Ramos (cell line): ENCODE measurements around the gene PPP1R1B.

Experiments
- in situ Hi-C: fragments of 300-500 bp; cut with MboI; formaldehyde crosslinking; loops from one replicate; pipeline ENCODE4 v1.14.3; 2022; ENCODE audit warnings: low sequenced_read_pairs; ENCODE audit not compliant: unreplicated experiment

Gene PPP1R1B

GRCh38 chr17:39664581-39665561, 38.1 kb downstream of the PPP1R1B start, which contains the start of gene TCAP:
Gene TCAP (plus strand): TSS chr17:39665349. CDS start chr17:39665360, 11 bp downstream.
- in situ Hi-C loops = no loop called here

- in situ Hi-C loops = no loop called here
Observed at GRCh38 chr17:39665642-39666224, 39.0 kb downstream of the PPP1R1B start.

- in situ Hi-C loops = no loop called here
Observed at GRCh38 chr17:39666231-39666600, 39.5 kb downstream of the PPP1R1B start.

- in situ Hi-C loops = no loop called here
Observed at GRCh38 chr17:39666601-39667261, 40.0 kb downstream of the PPP1R1B start.

DNA sequence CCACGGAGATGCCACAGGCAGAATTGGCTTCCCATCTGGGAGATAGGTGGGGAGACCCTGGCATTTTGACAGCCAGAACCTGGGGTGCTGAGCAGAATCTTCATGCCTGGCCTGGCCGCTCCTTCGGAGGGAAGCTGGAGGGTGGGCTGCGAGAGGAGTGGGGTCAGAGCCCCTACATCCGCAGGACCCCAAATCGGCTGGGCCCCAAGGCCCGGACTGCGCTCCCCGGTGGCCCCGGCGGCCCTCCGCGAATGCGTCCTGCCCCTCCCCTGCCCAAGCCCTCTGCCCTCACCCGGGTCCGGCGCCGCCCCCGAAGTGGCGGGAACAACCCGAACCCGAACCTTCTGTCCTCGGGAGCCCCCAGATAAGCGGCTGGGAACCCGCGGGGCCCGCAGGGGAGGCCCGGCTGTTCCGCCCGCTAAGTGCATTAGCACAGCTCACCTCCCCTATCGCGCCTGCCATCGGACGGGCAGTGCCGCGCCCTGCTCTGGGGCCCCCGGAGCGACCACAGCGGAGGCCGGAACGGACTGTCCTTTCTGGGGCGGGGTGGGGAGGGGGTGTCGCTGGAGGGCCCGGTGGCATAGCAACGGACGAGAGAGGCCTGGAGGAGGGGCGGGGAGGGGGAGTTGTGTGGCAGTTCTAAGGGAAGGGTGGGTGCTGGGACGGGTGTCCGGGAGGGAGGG, 40.7 kb downstream of the PPP1R1B start:
- in situ Hi-C loops = no loop called here

DNA sequence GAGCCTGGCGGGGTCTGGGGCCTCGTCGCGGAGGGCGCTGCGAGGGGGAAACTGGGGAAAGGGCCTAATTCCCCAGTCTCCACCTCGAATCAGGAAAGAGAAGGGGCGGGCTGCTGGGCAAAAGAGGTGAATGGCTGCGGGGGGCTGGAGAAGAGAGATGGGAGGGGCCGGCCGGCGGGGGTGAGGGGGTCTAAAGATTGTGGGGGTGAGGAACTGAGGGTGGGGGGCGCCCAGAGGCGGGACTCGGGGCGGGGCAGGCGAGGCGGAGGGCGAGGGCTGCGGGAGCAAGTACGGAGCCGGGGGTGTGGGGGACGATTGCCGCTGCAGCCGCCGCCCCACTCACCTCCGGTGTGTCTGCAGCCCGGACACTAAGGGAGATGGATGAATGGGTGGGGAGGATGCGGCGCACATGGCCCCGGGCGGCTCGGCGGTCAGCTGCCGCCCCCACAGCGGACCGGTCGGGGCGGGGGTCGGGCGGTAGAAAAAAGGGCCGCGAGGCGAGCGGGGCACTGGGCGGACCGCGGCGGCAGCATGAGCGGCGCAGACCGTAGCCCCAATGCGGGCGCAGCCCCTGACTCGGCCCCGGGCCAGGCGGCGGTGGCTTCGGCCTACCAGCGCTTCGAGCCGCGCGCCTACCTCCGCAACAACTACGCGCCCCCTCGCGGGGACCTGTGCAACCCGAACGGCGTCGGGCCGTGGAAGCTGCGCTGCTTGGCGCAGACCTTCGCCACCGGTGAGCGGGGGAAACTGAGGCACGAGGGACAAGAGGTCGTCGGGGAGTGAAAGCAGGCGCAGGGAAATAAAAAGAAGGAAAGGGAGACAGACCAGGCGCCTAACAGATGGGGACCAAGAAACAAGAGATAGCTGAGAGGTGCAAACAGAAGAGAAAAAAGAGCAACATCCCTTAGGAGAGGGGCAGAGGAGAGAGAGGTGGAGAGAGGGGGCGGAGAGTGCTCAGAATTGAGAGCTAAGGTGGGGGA, 41.5 kb downstream of the PPP1R1B start, which contains the start of gene PNMT:
Gene PNMT, plus strand, starts transcription at position 509 of the 980 bp plus-strand sequence. Its CDS starts 23 bp downstream, at position 532.
- in situ Hi-C loops = no loop called here

DNA sequence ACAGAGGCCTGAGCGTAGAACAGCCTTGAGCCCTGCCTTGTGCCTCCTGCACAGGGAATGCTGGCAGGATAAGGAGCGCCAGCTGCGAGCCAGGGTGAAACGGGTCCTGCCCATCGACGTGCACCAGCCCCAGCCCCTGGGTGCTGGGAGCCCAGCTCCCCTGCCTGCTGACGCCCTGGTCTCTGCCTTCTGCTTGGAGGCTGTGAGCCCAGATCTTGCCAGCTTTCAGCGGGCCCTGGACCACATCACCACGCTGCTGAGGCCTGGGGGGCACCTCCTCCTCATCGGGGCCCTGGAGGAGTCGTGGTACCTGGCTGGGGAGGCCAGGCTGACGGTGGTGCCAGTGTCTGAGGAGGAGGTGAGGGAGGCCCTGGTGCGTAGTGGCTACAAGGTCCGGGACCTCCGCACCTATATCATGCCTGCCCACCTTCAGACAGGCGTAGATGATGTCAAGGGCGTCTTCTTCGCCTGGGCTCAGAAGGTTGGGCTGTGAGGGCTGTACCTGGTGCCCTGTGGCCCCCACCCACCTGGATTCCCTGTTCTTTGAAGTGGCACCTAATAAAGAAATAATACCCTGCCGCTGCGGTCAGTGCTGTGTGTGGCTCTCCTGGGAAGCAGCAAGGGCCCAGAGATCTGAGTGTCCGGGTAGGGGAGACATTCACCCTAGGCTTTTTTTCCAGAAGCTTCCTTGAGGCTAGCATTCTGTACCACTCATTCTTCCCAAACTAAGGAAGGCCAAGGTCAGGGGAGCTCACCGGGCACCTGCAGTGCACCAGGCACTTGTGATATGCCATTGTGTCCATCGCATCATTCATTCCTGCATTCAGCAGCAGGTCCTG, 43.4 kb downstream of the PPP1R1B start:
- in situ Hi-C loops = no loop called here

GRCh38 chr17:39670746-39671145, 44.0 kb downstream of the PPP1R1B start:
- in situ Hi-C loops = no loop called here

DNA sequence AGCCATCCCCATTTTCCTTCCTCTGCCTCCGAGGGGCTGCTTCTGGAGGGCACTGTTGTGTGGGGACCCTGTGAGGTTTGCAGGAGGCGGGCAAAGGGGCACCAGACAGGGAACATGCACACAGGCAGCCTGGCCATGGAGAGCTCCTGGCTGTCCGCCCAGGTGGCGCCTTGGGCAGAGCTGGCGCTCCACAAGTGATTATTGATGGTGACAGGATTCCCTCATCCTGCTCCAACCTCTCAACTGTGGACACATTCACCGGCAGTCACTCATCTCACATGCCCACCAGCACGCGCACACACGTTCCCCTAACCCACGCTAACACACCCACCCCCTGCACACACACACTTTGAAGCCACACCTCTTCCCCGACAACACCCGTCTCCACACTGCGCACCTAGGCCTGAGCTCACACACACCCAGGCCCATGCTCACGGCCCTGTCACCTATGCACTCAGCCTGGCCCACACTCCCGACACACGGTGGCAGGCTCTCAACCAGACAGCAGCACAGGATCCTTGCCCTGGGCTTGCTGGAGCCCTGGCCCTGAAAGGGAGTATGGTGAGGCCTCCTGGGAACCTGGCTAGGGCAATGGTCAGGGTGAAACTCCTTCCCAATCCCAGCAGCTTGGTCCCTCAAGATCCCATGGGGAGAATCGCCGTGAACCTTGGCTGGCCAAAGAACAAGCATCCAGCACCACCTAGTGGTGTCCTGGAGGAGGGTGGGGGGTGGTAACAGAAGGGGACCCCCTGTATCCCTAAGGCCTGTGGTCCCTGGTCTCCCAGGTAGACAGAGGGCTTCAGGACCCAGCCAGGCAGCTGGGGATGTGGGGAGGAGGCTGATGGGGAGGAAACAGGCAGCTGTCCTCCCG, 45.1 kb downstream of the PPP1R1B start:
- in situ Hi-C loops = no loop called here

- in situ Hi-C loops = no loop called here
Observed at GRCh38 chr17:39672522-39673334, 46.0 kb downstream of the PPP1R1B start.

- in situ Hi-C loops = no loop called here
Observed at GRCh38 chr17:39673335-39674081, 46.8 kb downstream of the PPP1R1B start.

DNA sequence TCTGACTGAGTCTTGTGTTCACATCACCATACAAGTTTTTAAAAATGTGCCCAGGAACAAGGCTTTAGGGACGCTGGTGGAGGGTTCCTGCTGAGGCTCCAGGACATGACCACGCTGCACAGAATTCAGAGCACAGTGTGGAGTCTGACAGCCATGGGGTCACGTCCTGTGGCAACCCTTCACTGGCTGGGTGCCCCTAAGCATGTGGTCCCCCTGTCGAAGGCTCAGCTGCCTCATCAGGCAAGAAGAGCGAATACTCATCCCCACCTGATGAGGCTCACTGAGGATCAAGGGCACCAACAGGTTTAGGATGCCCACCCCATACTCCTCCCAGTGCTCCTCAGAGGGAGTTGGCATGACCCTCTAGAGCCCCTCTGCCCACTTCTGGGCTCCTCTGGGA, 47.4 kb downstream of the PPP1R1B start:
- in situ Hi-C loops = no loop called here

DNA sequence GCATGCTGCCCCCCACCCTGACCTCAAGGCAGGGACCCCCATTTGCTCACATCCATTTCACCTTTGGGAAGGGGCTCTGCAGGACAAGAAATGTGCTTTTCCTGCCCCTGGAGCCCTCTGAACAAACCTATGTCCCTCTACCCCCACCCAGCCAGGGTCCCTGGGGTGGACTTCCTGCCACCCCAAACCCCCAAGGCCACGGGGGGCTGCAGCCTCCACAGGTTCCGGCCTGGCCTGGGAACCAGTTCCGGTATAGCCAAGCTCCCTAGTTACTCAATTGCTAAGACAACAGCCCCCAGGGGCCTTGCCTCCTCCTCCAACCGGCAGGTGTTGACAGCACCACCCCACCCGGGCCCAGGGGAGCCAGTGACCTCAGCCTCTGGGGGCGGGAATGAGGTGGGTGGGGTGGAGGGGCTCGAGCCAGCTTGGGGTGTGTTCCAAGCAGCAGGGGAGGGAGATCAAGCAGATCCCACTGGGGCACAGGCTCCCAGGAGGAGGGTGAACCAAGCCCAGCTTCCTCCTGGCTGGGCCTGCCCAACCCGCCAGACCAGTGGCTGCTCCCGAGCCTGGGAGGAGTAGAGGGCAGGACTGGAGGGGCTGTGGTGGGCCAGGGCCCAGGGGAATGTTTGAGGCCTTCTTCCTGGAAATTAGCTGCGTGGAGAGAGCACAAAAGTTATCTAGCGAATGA, 48.1 kb downstream of the PPP1R1B start:
- in situ Hi-C loops = no loop called here

- in situ Hi-C loops = no loop called here
Observed at GRCh38 chr17:39675390-39676082, 48.8 kb downstream of the PPP1R1B start.
